Activated naive CD4-positive, alpha-beta T cell treated with anti-CD3 and anti-CD28 coated beads, Interleukin-2, amount 50 U/mL, for 72 hours (primary cell): ENCODE results near the gene RGSL1. TPM values are rescaled to one million over a fixed set of nuclear protein-coding genes. Genes with fewer than 3 reads are reported as not detected.

Experiments
- ATAC-seq, 2 donors: fragments of 150-1000 bp; cut with Tn5 transposase; 2 replicates each; pipeline ENCODE4 v1.10.0; 2021; ENCODE audit warnings: mild to moderate bottlenecking in 2 of 2, moderate library complexity in 2 of 2
- DNase-seq, 2 donors: peaks; one replicate each; pipeline ENCODE4 v3.0.0; 2021 to 2022; ENCODE audit warnings: low spot score in 2 of 2
- H3K27ac Mint-ChIP-seq, 2 donors: one replicate each; pipeline ENCODE4 v1.8.0; 2022; ENCODE audit warnings: mild to moderate bottlenecking in 2 of 2, mixed read lengths in 2 of 2
- H3K36me3 Mint-ChIP-seq, 2 donors: one replicate each; pipeline ENCODE4 v1.8.0; 2022; ENCODE audit warnings: mixed read lengths in 2 of 2
- H3K9me3 Mint-ChIP-seq, 2 donors: one replicate each; pipeline ENCODE4 v1.8.0; 2022; ENCODE audit warnings: mixed read lengths in 2 of 2
- total RNA-seq, 2 donors: library from RNA; stranded (reverse); gene quantifications; one replicate each; pipeline ENCODE4 v1.2.3, GENCODE V29; 2022

Gene RGSL1
- total RNA-seq, result not detected

DNA sequence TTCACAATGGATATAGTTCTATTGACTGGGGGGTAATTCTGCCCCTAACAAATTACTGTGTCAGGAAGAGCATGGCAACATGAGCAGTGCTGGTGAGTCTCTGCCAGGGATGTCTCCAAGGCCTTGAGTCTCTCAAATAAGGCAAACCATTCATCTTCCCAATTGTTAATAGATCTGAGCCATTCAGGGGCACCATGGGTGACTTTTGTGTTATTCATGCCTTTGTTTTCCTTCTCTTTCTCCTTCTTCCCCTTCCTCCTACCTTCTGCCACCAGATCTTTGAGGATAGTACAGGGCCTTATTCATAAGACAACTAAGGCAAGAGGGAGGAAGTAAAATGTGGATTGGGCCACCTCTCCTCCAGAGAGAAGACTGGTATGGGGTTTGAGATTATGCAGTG, at the start of gene RGSL1:
TSS of gene RGSL1 (plus strand) at position 60 of the 400 bp plus-strand sequence. CDS start at position 80, 20 bp downstream.
- H3K36me3 Mint-ChIP-seq, result no peaks in the 10 kb centered on the region
- no peak for ATAC-seq
- no peaks in the 10 kb centered on the region for H3K9me3 Mint-ChIP-seq
- H3K27ac Mint-ChIP-seq, result no peak within 1 kb of the TSS
- DNase-seq, result no peak

DNA sequence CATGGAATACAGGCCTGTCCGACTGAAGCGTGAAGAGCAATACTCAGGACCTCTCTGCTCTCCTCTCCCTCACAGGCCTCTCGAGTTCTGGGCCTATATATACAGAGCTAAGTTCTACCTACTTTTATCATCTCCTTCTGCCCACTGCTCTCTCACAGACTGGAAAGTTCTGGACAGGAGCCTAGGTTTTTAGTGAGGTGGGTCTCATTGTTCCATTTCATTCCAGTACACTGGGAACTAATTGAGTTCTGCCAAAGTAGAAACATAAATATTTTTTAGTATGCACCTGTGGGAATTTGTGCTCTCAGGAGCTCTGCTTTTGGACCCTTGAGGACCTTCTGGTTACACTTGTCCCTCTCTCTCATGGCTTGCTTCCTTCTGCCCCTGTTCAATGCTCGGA, 49.4 kb upstream of the RGSL1 start, which contains the start of gene TEDDM1:
TSS of gene TEDDM1 (minus strand) at position 101 of the 400 bp plus-strand sequence. CDS start 182 bp downstream, outside the sequence.
- DNase-seq (no peak), ATAC-seq (no peak)
- Mint-ChIP-seq H3K36me3 (no peaks in the 10 kb centered on the region), H3K27ac (no peak within 1 kb of the TSS), H3K9me3 (peaks cover 0 to 4% of the 10 kb centered on the region in 2 donors)

DNA sequence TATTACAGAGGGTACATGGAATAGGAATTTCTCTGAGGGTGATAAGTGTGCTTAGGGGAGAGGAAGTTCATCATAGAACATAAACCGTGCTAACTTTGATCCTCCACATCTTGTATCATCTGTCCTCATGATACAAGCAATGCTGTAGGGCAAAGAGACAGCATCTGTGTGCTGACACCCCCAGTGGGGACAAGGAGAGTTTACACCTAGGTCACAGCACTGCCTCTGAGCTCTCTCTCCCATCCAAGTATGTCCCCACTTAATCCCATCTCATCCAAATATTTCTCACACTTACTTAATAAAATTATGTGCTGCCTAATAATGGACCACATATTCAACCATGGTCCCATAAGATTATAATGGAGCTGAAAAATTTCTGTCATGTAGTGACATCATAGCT, 45.2 kb upstream of the RGSL1 start:
- Mint-ChIP-seq H3K36me3 (no peaks in the 10 kb centered on the region), H3K27ac (no peak overlapping the region), H3K9me3 (peaks cover 0 to 5% of the 10 kb centered on the region in 2 donors)
- ATAC-seq (no peak), DNase-seq (no peak)

DNA sequence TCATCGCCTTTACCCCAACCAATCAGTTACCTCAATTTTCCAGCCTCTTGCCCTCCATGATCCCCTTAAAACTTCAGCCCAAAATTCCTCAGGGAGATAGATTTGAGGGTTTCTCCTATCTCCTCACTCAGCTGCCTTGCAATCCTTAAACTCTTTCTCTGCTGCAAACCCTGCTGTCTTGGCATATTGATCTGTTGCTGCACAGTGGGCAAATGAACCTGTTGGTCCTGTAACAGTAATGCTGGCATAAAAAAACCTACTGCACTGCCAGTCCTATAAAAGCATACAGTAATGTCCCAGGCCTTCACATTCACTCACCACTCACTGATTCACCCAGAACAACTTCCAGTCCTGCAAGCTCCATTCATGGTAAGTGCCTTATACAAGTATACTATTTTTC, 44.4 kb upstream of the RGSL1 start:
- H3K27ac Mint-ChIP-seq, result no peak overlapping the region
- DNase-seq (no peak), ATAC-seq (no peak)
- H3K9me3 Mint-ChIP-seq, result peaks cover 0 to 5% of the 10 kb centered on the region in 2 donors
- H3K36me3 Mint-ChIP-seq, result no peaks in the 10 kb centered on the region

DNA sequence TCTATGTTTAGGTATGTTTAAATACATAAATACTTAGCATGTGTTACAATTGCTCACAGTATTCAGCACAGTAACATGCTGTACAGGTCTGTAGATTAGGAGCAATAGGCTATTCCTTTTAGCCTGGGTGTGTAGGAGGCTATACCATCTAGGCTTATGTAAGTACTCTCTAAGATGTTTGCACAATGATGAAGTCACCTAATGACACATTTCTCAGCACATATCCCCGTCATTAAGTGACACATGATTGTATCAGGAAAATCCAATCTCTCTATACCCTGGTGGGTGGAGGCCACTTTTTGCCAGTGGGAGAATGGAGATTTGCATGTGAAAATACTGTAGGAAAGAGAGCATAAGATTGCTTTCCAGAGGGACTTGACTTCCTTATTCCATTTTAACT, 43.9 kb upstream of the RGSL1 start:
- ATAC-seq (no peak), DNase-seq (no peak)
- Mint-ChIP-seq H3K36me3 (no peaks in the 10 kb centered on the region), H3K9me3 (peaks cover 0 to 5% of the 10 kb centered on the region in 2 donors), H3K27ac (no peak overlapping the region)

DNA sequence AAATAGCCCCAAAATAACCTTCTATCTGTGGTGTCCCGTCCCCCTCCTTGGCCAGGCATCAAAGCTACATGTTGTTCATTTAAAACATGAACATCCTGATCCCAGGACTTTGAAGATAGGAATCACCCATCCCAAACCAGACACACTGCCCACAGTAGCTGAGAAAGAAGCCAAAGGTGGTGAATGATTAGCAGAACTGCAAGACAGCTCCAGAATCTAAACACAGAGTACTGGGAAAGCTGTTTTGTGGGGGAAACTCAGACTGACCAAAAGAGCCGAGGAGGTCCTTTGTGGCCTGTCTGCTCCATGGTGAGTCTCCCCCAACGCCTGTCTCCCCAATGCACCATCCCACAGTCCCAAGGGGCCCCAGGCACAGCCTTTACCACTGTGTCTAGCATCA, 42.2 kb upstream of the RGSL1 start:
- no peak for ATAC-seq
- H3K9me3 Mint-ChIP-seq, result peaks cover 0 to 5% of the 10 kb centered on the region in 2 donors
- H3K27ac Mint-ChIP-seq, result no peak overlapping the region
- no peak for DNase-seq
- no peaks in the 10 kb centered on the region for H3K36me3 Mint-ChIP-seq

DNA sequence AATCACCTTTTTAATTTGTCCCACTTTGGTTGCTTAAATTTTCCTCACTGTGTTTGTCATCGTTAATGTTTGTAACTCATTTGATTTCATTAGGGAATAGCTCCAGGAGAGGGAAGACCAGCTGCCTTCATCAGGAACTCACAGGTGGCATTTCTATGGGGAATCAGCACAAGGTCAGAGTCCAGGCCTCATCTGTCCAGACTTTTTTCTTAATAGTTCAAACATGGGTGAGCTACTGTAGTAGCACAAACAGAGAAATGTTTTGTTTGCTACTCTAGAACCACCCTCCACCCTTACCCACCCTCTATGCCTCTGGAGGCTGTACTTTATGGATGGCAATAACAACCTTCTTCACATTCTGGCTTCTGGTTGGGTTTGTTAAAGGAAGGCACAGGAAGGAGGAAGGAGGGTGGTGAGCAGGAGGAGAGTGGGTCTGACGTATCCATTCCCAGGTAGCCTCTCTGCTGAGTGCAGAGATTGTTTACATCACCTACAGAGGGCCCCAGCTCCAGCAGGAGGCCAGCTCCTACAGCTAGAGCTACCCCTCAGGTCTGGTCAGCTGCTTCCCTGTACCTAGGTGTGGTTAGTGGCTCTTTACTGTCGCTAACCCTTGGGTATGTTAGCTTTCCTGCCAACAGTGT, 41.4 kb upstream of the RGSL1 start:
- DNase-seq (no peak), ATAC-seq (no peak)
- Mint-ChIP-seq H3K9me3 (peaks cover 0 to 5% of the 10 kb centered on the region in 2 donors), H3K36me3 (no peaks in the 10 kb centered on the region), H3K27ac (no peak overlapping the region)

DNA sequence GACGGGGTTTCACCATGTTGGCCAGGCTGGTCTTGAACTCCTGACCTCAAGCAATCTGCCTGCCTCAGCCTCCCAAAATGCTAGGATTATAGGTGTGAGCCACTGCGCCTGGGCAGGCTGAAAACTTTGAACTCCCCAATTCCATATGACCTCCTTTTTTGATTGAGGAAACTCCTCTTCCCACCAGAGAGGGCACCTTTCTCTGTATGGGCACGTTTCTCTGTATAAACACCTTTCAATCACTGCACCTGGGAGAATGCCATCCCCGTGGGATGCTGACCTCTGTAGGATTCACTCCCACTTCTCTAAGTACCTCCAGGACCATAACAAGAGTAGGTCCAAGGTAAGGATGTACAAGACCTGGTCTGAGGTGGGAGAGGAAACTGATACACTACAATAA, 39.8 kb upstream of the RGSL1 start:
- H3K9me3 Mint-ChIP-seq, result peaks cover 0 to 5% of the 10 kb centered on the region in 2 donors
- DNase-seq (no peak), ATAC-seq (no peak)
- H3K27ac Mint-ChIP-seq, result no peak overlapping the region
- no peaks in the 10 kb centered on the region for H3K36me3 Mint-ChIP-seq

DNA sequence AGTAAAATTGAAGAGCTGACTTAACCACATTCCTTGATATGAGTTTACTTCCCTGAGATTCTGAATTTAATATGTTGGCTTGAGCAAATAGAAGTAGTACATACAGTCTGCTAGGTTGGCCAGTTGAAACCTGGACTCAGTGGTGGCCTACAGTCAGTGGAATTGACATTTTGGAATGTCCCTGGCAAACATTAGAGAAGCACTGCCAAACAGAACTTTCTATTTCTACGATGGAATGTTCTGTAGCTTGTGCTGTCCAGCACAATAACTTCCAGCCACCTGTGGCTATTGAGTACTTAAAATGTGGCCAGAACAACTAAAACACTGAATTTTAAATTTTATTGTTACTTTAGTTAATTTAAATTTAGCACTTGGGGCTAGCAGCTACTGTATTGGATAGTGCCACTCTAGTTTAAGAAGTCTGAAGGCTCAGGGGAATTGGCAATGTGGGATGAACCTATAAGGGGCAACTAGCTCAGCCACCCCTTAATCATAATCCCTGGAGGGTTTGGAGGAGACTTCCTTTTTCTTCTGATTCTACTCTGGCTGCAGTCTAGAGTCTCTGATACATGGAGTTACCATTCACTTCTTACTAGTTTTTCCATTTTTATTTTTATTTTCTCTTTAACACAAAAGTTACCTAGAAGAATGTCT, 39.2 kb upstream of the RGSL1 start:
- no peak for DNase-seq
- H3K36me3 Mint-ChIP-seq, result no peaks in the 10 kb centered on the region
- no peaks in the 10 kb centered on the region for H3K9me3 Mint-ChIP-seq
- no peak for ATAC-seq
- H3K27ac Mint-ChIP-seq, result no peak overlapping the region

DNA sequence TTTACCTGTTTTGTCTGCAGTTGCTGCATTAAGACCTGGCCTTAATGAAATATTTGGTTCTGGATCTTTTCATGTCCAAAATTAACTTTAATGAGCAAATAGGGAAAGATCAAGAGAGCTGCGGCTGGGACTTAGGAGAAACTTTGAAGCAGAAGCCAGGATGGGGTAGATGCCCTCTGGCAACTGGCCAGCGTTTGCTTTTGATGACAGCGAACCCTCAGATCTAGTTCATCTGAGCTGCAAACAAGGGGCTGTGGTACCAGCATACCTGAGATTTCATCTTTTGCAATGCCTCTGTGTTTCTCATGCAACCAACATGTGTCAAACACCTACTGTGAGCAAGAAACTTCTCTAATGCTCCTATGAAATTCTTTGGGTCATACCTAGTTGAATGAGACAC, 36.5 kb upstream of the RGSL1 start:
- ATAC-seq, result no peak
- Mint-ChIP-seq H3K9me3 (no peaks in the 10 kb centered on the region), H3K36me3 (no peaks in the 10 kb centered on the region), H3K27ac (no peak overlapping the region)
- DNase-seq, result no peak

DNA sequence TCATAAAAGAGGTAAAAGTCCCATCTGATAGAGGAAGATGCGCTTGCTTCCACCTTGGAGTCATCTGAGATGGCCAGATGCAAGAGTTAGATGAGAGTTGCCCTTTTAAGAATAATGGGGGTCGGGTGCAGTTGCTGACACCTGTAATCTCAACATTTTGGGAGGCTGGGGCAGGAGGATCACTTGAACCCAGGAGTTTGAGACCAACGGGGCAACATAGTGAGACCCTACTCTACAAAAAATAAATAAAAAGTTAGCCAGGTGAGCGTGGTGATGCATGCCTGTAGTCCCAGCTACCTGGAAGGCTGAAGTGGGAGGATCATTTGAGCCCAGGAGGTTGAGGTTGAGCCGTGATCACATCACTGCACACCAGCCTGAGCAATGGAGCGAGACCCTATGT, 36.0 kb upstream of the RGSL1 start:
- DNase-seq (no peak), ATAC-seq (no peak)
- no peaks in the 10 kb centered on the region for H3K36me3 Mint-ChIP-seq
- no peaks in the 10 kb centered on the region for H3K9me3 Mint-ChIP-seq
- no peak overlapping the region for H3K27ac Mint-ChIP-seq

DNA sequence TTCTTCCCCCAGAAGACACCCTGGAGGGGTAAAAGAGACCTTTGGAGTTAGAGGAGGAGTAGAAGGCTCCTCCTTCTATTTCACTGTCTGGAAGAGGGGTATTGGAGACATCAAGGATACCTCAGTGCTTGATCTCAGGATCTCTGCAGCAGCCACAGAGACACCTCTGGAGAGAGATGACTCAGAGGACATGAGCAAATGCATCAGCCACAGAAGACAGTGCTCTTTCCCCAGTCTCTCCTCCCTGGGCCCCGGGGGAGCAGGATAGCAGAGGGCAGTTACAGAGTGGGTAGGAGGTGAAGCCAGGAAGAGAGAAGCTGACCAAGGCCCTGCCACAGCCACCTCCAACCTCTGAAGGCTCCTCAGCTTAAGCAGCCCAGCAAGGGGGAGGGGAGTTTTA, 34.2 kb upstream of the RGSL1 start:
- ATAC-seq (peak; percentile 69 to 73), DNase-seq (no peak)
- no peak overlapping the region for H3K27ac Mint-ChIP-seq
- no peaks in the 10 kb centered on the region for H3K36me3 Mint-ChIP-seq
- H3K9me3 Mint-ChIP-seq, result no peaks in the 10 kb centered on the region

DNA sequence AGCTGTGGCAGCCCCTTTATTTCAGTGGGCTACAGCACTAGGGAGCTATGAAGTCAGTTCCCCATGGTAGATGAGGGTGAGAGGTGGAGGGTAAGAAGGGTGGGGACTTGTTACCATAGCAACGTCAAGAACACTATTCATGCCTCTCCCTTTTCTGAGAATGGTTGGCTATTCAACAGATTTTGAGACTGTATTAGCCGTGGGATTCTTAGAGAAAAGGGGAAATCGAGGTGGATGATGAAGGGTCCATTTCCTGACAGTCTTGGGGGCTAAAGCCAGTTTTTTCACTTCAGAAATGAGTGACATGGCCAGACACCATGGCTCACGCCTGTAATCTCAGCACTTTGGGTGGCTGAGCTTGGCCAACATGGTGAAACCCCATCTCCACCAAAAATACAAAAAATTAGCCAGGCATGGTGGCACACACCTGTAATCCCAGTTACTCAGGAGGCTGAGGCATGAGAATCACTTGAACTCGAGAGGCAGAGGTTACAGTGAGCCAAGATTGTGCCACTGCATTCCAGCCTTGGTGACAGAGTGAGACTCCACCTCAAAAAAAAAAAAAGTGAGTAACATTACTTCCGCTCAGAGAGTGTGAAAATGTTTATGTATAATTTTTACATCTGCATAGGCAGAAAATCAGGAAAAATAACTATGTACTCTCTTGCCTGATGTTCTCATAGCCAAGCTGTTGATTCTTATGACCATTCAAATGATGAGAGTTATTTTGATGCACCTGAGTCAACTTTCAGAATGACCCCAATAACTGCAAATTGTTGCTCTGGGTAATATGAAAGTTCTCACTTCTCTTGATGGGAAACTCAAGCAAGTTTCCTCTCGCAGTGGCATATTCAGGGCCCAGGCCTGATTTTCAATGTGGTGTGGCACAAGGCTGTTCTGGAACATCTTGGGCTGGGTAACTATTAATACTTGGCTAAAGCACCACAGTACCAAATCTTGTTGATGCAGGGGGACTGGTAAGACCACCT, 23.2 kb upstream of the RGSL1 start:
- Mint-ChIP-seq H3K27ac (no peak overlapping the region), H3K9me3 (no peaks in the 10 kb centered on the region), H3K36me3 (no peaks in the 10 kb centered on the region)
- no peak for DNase-seq
- peak in 1 of 2 donors; percentile 39 for ATAC-seq

DNA sequence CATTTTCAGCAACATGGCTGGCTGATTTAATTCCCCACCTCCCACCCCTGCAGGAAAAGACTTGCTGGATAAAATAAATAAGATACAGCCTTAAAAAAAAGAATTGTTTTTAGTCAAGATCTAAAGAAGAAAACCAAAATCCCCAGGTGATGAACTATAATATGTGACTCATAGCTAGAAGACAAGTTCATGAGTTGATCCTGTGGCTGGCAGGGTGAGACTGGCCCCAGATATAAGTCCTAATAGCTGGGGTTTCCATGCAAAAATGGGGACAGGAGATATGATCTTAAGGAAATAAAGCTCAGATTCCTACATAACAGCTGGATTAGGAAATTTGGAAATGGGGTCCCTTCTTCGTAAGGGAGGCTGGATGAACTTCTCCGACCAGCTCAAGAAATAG, 21.9 kb upstream of the RGSL1 start:
- ATAC-seq (peak in 1 of 2 donors; percentile 57), DNase-seq (no peak)
- H3K9me3 Mint-ChIP-seq, result no peaks in the 10 kb centered on the region
- H3K27ac Mint-ChIP-seq, result no peak overlapping the region
- no peaks in the 10 kb centered on the region for H3K36me3 Mint-ChIP-seq

DNA sequence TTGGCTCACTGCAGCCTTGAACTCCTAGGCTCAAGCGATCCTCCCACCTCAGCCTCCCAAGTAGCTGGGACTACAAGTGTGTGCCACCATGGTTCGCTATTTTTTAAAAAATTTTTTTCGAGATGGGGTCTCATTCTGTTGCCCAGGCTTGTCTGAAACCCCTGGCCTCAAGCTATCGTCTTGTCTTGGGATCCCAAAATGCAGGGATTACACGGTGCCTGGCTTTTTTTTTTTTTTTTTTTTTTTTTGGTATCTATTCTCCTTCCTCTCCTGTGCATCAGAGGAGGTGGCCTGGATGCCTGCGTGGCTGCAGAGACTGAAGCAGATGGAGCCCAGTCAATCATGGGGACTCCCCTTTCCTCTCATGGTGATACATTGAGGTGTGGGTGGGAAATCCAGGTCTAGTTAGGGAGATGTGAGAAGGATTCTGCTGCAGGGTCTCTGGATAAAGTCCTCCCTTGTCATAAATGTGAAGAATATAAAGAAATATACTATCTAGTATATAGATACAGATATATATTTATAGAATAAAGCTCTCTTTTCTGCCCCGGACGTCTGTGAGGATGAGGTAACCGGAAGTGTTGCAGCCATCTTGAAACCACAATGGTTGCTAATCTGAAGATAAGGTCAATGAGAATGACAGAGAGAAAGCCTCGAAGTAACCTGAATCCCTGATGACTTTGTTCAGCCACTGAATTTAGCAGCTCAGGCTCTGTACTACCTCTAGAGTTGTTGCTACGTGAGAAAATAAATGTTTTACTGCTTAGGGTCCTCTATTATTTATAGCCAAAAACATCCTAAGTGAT, 19.5 kb upstream of the RGSL1 start:
- Mint-ChIP-seq H3K36me3 (no peaks in the 10 kb centered on the region), H3K9me3 (no peaks in the 10 kb centered on the region), H3K27ac (no peak overlapping the region)
- DNase-seq (peak in 1 of 2 donors; percentile 22), ATAC-seq (peak; percentile 78 to 92)

DNA sequence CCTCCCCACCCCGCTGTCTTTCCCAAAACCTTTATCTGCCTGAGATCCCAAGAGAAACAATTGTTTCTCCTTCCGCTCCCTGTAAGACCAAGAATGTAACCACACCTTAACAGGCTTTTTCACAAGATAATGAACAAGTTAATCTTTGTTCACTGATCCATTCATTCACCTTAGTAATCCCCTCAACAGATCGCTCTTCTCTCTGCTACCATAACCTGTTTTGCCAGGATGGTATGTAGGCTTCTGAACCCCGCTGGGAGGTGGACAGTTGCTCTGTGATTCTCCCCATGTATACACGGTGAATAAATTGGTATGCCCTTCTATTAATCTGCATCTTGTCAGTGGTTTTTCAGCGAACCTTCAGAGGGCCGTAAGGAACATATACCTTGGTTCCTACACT, 18.7 kb upstream of the RGSL1 start:
- ATAC-seq, result no peak
- no peak for DNase-seq
- H3K36me3 Mint-ChIP-seq, result no peaks in the 10 kb centered on the region
- H3K27ac Mint-ChIP-seq, result no peak overlapping the region
- H3K9me3 Mint-ChIP-seq, result no peaks in the 10 kb centered on the region
